G401 (cell line): ENCODE results near the gene AP5S1. TPM values are rescaled to one million over a fixed set of nuclear protein-coding genes. Genes with fewer than 3 reads are reported as not detected.
A peak's percentile ranks its signal among the peaks of the same experiment; 100 is the strongest.
"Not testable (repeated sequence)": the region's sequence is repeated elsewhere in the genome, so short reads cannot be mapped to it uniquely, and the experiment has no call there.

Source experiments
- DNase-seq: peaks from one replicate; pipeline ENCODE4 v3.0.0-alpha.2; 2015; ENCODE audit warnings: low spot score
- in situ Hi-C: cut with HindIII; loops from 2 replicates; pipeline ENCODE4 v1.10.0; 2016; ENCODE audit warnings: low sequenced_read_pairs, mixed read lengths
- total RNA-seq: library from RNA; depleted of rRNA; stranded (reverse); fragments of >200 nt; shearing (Covaris generic); gene quantifications from 2 replicates; pipeline ENCODE4 v1.2.3, GENCODE V29; 2014

Gene AP5S1
- total RNA-seq, 1 experiment from 2014 or later, result 9.8 TPM

DNA sequence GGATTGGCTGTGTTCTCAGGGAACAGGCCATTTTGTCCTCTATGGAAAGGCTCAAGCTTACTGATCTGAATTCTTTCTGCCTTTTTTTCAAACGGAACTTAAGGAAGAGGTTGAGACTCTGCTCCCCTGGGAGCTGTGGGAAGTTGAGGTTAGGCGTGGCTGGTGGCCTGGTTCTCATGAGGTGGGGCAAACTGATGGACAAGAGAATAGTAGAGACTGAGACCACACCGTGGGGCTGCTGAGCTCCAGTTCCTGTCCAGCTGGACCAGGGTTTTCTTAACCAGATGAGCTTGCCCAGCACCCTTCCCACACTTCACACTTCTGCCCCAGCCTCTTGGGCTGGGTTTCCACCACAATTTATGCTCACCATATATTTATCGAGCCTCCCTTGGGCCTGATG is 6.1 kb downstream of the AP5S1 start:
- in situ Hi-C loops, result no loop called here
- DNase-seq, result no peak

DNA sequence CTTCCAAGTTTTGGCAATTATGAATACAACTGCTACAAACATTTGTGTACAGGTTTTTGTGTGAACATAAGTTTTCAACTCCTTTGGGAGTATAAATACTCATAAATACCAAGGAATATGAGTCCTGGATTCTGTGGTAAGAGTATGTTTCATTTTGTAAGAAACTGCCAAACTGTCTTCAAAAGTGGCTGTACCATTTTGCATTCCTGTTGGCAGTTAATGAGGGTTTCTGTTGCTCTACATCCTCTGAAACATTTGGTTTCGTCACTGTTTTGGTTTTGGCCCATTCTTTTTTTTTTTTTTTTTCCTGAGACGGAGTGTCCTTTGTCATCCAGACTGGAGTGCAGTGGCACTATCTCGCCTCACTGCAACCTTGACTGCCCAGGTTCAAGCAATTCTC is 8.5 kb downstream of the AP5S1 start:
- DNase-seq, result no peak
- in situ Hi-C loops, result no loop called here

DNA sequence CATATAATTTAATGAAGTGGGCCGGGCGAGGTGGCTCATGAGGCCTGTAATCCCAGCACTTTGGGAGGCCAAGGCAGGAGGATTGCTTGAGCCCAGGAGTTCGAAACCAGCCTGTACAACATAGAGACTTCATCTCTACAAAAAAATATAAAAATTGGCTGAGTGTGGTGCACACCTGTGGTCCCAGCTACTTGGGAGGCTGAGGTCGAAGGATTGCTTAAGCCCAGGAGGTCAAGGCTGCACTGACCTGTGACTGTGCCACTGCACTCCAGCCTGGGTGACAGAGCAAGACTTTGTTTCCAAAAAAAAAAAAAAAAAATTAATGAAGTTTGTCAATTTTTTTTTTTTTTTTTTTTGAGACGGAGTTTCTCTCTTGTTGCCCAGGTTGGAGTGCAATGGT is 9.5 kb downstream of the AP5S1 start:
- in situ Hi-C loops, result not testable (repeated sequence)

DNA sequence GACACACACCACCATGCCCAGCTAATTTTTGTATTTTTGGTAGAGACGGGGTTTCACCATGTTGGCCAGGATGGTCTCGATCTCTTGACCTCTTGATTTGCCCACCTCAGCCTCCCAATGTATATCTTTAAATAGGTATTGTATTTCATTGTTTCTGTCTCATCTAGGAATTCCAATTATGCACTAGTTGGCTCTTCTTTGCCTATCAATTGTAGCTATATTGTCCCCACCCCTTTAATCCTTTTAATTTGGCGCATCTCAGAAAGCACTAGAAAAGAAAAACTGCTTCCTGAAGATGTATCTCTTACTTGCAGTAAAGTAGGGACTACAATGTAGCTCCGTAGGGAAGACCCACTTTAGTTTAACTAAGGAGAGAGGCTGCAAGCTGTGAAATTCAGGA is 15.8 kb downstream of the AP5S1 start:
- DNase-seq, result no peak
- in situ Hi-C loops, result no loop called here

More for the DNA sequence above, 9.5 kb downstream of the AP5S1 start:
- not testable (repeated sequence) for DNase-seq

DNA sequence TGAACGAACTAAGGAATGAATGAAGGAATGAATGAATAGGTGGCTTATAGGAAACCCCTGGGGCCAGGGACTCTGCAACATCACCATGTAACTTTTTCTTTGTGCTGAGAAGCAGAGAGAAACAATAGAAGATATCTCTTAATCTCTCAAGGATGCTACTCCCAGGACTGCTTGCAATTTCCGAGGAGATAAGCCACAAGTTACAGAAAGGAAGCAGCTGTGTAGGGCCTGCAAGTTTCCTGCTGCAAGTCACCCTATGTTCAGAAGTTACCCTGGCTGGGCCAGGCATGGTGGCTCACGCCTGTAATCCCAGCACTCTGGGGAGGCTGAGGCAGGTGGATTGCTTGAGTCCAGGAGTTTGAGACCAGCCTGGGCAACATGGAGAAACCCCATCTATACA is 19.0 kb downstream of the AP5S1 start:
- DNase-seq, result no peak
- in situ Hi-C loops, result no loop called here

DNA sequence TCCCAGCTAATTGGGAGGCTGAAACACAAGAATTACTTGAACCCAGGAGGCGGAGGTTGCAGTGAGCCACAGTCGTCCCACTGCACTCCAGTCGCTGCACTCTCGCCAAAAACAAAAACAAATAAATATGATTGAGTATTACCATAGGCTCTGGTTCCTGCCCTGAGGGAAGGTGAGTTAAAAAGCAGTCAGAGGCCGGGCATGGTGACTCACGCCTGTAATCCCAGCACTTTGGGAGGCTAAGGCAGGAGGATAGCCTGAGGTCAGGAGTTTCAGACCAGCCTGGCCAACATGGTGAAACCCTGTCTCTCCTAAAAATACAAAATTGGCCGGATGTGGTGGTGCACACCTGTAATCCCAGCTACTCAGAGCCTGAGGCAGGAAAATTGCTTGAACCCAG is 19.9 kb downstream of the AP5S1 start:
- in situ Hi-C loops, DNase-seq: not testable (repeated sequence)

DNA sequence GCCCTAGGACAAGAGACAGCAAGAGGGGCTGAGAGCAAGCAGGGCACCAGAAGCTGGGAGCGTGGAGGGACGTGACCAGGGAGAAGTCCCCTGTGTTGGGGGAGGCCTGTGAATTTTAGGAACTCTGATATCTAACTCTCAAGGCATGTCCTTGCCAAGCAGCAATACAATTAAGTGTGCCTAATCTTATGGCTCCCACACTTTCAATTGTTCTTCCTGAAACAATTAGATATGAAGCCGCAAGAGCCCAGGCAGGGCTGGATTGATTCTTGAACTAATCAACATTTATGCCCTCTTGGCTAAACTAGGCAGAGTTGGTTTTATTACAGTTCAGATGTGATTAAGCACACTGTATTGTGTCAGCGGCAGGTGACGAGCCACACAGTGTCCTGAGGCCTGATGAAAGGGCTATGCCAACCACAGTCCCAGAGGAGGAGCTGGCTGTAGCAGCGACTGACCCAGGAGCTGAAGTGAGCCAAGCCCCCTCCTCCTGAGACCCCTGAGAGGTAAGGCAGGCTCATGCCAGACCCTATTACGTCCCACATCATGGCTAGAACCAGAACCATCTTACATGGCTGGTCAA is 22.1 kb downstream of the AP5S1 start:
- in situ Hi-C loops, result no loop called here
- DNase-seq, result no peak

DNA sequence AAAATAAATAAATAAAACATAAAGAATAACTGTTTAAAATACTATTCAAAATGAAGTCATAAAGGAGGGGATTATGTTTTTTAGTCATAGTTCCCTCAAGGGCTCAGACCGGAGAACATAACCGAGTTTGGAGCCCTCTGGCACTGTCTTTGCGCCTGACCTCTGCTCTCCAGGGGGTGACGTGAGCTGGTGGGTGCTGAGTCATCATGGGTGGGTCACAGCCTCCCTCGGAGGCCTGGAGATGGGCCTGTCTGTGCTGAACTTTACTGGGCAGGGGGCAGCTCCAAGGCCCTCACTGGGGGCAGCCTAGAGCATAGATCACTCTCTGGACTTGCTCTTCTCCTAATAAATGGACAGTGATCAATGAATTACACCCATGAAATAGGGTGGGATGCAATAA is 23.1 kb downstream of the AP5S1 start:
- in situ Hi-C loops, result no loop called here
- DNase-seq, result no peak

DNA sequence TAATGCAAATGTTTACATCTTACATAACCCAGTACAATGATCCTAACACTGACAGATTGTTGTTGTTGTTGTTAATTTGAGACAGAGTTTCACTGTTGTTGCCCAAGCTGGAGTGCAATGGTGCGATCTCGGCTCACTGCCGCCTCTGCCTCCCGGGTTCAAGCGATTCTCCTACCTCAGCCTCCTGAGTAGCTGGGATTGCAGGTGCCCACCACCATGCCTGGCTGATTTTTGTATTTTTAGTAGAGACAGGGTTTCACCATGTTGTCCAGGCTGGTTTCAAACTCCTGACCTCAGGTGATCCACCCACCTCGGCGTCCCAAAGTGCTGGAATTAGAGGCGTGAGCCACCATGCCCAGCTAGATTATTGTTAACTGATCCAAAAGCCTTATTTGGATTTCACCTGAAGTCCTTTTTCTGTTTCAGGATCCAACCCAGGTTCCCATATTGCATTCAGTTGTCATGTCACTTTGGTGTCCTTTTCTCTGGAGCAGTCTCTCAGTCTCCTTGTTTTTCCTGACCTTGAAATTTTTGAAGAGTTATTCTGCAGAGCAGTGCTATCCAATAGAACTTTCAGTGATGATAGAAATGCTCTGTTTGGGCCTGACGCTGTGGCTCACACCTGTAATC is 23.8 kb downstream of the AP5S1 start:
- in situ Hi-C loops, DNase-seq: not testable (repeated sequence)

DNA sequence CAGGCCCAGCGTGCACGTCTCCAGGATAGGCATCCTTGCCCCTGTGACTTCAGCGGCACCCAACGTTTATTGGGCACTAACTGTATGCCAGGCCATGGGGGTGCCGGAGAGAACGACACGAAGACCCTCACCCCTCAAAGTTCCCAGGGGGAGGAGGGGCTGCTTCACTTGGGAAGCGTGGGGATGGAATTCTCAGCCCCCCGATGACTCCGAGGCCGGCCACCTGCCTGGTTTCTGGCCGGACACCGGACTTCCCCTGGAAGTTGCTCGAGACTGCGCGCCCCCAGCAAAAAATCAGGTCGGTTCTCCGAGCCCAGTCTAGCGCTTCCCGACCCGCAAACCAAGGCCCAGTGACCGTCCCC is 26.0 kb downstream of the AP5S1 start:
- no peak for DNase-seq
- in situ Hi-C loops, result no loop called here

DNA sequence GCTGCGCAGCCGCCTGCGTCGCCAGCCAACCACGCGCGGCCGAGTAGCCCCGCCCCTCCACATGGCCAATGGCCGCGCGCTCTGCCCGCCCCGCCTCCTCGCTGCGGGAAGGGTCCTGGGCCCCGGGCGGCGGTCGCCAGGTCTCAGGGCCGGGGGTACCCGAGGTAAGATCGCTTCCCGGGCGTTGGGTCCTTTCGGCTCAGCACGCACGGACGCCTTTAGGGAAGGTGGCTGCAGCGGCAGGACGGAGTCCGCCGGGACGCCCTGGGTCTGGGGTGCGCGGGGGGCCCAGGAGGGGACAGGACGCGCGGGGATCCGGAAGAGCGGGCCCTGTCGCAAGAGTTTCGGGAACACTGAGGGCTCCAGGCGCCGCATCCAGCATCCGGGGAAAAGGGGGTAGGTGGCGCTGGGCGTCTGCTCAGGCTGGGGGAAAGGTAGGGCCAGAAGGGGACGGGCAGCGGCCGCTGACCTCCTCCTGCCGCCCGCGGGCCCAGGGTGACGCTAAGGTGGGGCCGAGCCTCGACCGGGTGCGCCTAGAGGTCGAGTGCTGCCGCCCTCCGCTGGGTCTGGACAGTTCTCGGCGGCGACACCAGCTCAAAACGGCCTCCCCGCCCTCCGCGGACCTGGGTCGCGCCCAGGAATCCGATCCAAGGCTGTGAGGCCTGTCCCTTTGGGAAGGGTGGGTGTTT is 26.5 kb downstream of the AP5S1 start, which contains the start of gene MAVS:
Gene MAVS, plus strand, starts transcription at position 95 of the 689 bp plus-strand sequence. CDS start 7,791 bp downstream, outside the sequence.
- peak; percentile 89 for DNase-seq
- in situ Hi-C loops, result no loop called here

DNA sequence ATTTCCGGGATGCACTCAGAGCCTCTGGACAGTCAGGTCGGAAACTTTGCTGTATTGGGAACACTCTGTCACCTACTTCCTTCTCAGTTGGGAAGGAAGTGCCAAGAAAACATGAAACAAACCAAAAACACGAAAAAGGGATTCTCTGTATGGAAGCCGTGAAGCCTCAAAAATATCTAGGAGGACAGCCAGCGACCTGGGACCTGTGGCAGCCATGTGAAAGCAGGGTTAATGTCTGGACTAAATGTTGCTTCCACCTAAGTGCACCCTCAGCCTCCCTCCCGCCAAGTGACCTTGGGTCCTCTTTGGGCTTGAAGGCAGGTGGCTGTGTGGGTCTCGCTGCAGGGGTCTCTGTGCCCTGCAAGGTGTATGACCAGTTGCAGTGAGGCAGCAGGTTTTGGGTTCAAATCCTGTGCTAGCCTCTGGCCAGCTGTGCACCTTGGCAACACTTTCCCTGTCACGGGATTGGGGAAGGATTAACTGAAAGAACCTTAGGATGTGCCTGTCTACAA is 27.1 kb downstream of the AP5S1 start:
- in situ Hi-C loops, result no loop called here
- DNase-seq, result peak; percentile 49

DNA sequence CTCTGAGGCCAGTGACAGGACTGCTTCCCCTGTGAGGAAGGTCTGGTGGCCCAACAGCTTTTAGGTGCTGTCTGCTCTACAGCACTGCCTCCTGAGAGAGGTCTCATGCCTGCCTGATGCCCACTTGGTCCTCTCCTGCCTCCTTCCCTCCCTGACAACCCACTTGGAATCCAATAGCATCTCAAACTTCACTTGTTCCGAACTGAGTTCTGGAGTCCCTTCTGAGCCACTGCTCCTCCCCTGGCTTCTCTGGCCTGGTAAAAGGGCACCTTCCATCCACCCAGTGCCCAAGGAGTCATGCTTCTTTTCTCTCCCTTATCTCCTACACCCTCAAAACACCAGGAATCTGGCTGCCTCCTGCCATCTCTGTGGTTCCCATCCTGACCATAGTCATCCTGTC is 28.2 kb downstream of the AP5S1 start:
- in situ Hi-C loops, result no loop called here
- DNase-seq, result no peak

DNA sequence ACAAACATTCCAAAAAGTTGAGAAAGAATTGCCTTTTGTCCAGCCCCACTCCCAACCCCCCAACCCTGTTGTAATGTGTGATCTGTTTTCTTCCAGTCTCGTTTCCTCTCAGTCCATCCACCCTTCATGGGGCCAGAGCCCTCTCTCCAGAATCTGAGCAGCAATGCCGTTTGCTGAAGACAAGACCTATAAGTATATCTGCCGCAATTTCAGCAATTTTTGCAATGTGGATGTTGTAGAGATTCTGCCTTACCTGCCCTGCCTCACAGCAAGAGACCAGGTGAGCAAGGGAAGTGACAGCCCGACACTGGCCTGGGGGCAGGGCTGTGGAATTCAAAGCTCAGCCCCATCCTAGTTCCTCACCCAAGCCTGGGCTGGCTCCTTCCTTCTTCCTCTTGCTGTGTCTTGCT is 34.1 kb downstream of the AP5S1 start:
- DNase-seq, result no peak
- in situ Hi-C loops, result no loop called here

DNA sequence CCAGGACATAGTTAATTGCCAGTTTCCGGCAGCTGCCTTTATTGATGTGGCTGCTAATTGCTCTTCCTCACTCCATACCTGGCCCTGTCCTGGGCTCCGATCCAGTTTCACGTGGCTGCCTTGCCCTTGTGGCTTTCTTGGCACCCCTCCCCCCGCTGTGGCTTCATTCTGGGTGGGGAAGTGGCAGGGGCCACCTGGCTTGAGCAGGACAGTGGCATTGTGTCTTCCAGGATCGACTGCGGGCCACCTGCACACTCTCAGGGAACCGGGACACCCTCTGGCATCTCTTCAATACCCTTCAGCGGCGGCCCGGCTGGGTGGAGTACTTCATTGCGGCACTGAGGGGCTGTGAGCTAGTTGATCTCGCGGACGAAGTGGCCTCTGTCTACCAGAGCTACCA is 37.1 kb downstream of the AP5S1 start:
- in situ Hi-C loops, result no loop called here

DNA sequence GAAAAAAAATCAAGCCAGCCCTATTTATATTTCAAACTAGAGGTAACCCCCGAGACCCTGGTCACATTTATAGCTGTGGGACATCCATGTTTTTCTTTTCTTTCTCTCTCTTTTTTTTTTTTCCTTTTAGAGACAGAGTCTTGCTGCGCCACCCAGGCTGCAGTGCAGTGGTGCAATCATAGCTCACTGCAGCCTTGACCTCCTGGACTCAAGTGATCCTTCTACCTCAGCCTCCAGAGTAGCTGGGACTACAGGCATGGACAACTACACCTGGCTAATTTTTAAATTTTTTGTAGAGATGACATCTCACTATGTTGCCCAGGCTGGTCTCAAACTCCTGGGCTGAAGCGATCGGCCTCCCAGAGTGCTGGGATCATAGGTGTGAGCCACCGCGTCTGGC is 38.3 kb downstream of the AP5S1 start:
- in situ Hi-C loops, result no loop called here

More for the DNA sequence above, 37.1 kb downstream of the AP5S1 start:
- peak; percentile 58 for DNase-seq

DNA sequence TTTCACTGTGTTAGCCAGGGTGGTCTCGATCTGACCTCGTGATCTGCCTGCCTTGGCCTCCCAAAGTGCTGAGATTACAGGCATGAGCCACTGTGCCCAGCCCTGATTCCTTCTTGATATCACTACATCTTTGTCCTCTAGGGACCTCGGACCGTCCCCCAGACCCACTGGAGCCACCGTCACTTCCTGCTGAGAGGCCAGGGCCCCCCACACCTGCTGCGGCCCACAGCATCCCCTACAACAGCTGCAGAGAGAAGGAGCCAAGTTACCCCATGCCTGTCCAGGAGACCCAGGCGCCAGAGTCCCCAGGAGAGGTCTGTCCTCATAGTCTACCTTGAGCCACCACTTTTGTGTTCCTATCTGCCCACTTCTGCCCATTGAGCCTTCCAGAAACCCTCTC is 40.8 kb downstream of the AP5S1 start:
- no peak for DNase-seq
- in situ Hi-C loops, result no loop called here

More for the DNA sequence above, 38.3 kb downstream of the AP5S1 start:
- no peak for DNase-seq

DNA sequence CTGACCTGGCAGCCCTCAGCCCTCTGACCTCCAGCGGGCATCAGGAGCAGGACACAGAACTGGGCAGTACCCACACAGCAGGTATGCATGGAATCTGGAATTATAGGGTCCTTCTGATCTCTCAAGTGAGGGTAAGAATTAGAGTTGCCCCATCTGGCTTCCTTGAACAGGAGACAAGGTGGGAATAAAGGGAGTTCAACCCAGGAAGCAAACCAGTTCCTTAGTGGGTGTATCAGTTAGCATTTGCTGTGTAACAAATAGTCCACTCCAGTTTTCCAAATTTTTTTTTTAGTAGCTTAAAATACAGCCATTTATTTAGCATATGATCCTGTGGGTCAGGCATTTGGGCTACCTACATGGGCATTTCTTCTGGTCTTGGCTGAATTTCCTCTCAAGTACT is 42.0 kb downstream of the AP5S1 start:
- in situ Hi-C loops, result no loop called here
- no peak for DNase-seq

DNA sequence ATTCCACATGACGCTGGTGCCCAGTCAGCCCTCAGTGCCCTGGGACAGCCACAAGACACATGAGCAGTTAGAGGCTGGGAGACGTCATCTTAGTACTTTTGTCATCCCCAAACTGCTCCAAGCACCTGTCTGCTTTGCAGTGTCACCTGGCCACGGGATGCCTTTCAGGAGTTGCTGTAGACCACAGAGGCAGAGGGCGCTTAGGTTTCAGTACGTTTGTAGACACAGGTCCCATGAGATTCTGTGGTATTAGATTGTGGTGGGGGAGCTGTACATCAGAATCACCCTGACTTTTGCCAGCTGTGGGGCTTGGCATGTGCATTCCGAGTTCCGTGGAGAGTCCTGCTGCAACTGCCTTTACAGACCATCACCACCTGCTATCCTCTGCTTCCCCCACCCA is 43.0 kb downstream of the AP5S1 start:
- in situ Hi-C loops, result no loop called here

DNA sequence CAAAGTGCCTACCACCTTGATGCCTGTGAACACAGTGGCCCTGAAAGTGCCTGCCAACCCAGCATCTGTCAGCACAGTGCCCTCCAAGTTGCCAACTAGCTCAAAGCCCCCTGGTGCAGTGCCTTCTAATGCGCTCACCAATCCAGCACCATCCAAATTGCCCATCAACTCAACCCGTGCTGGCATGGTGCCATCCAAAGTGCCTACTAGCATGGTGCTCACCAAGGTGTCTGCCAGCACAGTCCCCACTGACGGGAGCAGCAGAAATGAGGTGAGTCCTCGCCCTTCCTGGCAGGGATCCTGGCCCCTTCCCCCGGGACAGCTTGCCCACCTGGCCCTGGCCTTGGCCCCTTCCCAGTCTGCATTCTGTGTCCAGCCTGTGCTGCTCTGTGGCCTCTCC is 44.2 kb downstream of the AP5S1 start:
- in situ Hi-C loops, result no loop called here
- DNase-seq, result peak; percentile 59

More for the DNA sequence above, 43.0 kb downstream of the AP5S1 start:
- no peak for DNase-seq
